Effector memory CD4-positive, alpha-beta T cell (primary cell): ENCODE measurements around the gene DUSP22.

Source experiments
- DNase-seq, 3 donors: peaks; one replicate each; pipeline ENCODE4 v3.0.0-alpha.2; 2020
- H3K27ac ChIP-seq: 2 replicates; pipeline ENCODE4 v1.7.0; 2013; ENCODE audit warnings: mild to moderate bottlenecking, low read length, moderate library complexity; ENCODE audit not compliant: insufficient read depth, poor library complexity, severe bottlenecking
- H3K27me3 ChIP-seq: replicated peaks from 2 replicates; pipeline ENCODE4 v1.7.0; 2013; ENCODE audit warnings: mild to moderate bottlenecking, low read length; ENCODE audit not compliant: insufficient read depth, control insufficient read depth, poor library complexity, severe bottlenecking
- H3K36me3 ChIP-seq: 2 replicates; pipeline ENCODE4 v1.7.0; 2013; ENCODE audit warnings: mild to moderate bottlenecking, low read length, moderate library complexity; ENCODE audit not compliant: control insufficient read depth, insufficient read depth
- H3K4me1 ChIP-seq: 2 replicates; pipeline ENCODE4 v1.7.0; 2013; ENCODE audit warnings: low read length, mild to moderate bottlenecking; ENCODE audit not compliant: control insufficient read depth, insufficient read depth, poor library complexity, severe bottlenecking
- H3K4me3 ChIP-seq: 2 replicates; pipeline ENCODE4 v1.7.0; 2013; ENCODE audit warnings: low read length, low read depth, mild to moderate bottlenecking; ENCODE audit not compliant: insufficient read depth, poor library complexity, severe bottlenecking
- H3K9me3 ChIP-seq: 2 replicates; pipeline ENCODE4 v1.7.0; 2013; ENCODE audit warnings: mild to moderate bottlenecking, low read length, moderate library complexity; ENCODE audit not compliant: control insufficient read depth

DUSP22 gene

GRCh38 chr6:397056-397455, 104.8 kb downstream of the DUSP22 start:
- peaks cover 11% of the 10 kb centered on the region for H3K4me1 ChIP-seq
- H3K4me3 ChIP-seq: no peak overlapping the region
- H3K9me3 ChIP-seq: no peaks in the 10 kb centered on the region
- H3K36me3 ChIP-seq: no peaks in the 10 kb centered on the region
- DNase-seq: no peak
- no peak overlapping the region for H3K27ac ChIP-seq
- H3K27me3 ChIP-seq: no peaks in the 10 kb centered on the region

DNA sequence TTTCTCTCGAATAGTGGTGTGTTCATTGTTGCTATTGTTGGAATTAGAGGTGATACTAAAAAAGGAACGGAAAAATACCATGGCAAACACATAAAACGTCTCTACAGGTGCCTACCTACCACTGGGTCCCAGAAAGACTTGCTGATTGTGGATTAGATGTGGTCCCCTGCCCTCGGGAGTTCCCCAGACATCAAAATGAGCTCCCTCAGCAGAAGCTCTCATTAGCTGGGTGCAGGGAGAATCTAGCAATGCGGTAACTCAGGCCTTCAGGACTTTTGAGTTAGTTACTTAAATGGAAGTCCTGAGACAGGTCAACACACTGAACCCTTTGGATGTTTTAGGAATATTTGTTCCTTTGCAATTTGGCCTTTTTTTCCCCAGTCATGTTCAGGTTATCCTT, 105.3 kb downstream of the DUSP22 start:
- Histone ChIP-seq H3K4me1 (peaks cover 5% of the 10 kb centered on the region), H3K27me3 (no peaks in the 10 kb centered on the region), H3K27ac (no peak overlapping the region), H3K4me3 (no peak overlapping the region), H3K9me3 (no peaks in the 10 kb centered on the region), H3K36me3 (no peaks in the 10 kb centered on the region)
- DNase-seq: no peak

DNA sequence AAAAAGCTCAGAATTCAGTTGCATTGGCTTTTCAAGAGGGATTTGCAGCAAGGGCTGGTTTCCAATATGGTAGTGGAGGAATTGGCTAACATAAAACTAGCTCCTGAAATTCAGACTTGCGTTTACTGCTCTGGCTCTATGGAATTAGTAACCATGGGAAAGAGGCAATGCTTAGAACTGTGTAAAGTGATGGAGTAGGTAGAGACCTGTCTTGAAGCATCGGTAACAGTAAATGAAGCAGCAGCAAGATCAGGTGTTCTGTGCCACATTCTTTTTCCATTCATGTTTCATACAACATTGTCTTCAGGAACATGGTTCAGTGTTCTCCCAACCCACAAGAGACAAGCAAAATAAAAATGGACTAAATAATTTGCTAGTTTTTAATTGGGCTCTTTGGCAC, 105.8 kb downstream of the DUSP22 start:
- H3K36me3 ChIP-seq: no peaks in the 10 kb centered on the region
- H3K27me3 ChIP-seq: no peaks in the 10 kb centered on the region
- H3K4me1 ChIP-seq: peaks cover 4% of the 10 kb centered on the region
- H3K9me3 ChIP-seq: no peaks in the 10 kb centered on the region
- no peak overlapping the region for H3K4me3 ChIP-seq
- DNase-seq: no peak
- H3K27ac ChIP-seq: no peak overlapping the region

DNA sequence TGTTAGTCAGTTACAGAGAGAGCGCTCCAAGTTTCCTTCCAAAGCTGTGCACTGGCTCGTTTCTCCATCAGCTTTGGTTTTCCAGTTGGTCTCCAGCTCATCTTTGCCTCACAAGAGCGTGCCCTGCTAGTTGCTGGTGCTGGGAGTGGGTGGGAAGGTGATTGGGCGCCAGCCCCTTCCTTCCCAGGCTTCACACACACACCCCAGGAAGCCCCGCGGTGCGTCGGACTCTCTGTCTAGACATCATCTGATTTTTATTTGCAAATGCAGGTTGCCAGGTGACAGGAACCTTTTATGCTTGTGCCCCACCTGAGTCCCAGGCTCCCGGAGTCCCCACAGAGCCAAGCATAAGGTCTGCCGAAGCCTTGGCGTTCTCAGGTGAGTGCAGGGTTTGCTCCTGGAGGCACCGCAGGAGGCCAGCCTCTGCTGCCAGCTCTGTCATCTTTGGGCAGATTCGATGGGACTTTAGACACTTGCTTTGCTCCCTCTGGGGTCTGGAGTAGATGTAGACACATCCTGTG, 106.3 kb downstream of the DUSP22 start:
- no peak overlapping the region for H3K4me3 ChIP-seq
- no peaks in the 10 kb centered on the region for H3K36me3 ChIP-seq
- H3K27ac ChIP-seq: no peak overlapping the region
- H3K4me1 ChIP-seq: peaks cover 8% of the 10 kb centered on the region
- H3K9me3 ChIP-seq: no peaks in the 10 kb centered on the region
- H3K27me3 ChIP-seq: no peaks in the 10 kb centered on the region
- DNase-seq: no peak

DNA sequence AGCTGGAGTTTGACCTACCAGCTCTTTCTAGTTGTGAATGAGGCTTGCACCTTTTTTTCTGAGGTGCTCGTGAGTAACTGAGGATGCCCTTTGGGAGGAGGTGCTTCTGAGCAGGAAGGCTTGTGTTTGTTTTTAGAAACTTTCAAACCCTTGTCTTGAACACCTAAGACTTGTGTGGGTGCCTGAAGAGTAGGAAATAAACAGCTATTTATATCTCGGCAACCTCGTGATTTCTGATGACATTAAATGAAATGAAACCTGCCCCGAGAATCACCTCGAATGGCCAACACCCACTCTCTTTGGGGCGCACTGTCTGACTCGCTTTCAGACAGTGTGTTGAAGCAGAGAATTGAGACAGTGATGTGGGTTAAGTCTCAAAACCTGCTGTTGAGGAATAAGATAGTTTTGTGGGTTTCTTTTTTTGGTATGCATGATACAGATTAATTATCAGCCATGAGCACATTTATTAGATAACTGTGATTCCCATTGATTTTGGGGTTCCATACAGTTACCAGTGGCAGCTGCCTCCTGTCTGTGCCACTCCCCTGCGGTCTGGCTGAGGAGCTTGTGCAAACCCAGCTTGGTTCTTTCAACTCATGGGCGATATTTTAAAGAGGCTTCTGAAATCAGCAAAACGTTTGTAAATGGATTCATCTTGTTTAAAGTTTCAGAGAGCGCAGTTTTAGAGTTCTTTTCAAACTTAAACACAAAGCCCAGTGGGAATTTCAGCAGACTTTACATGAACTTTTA, 107.7 kb downstream of the DUSP22 start:
- Histone ChIP-seq H3K9me3 (no peaks in the 10 kb centered on the region), H3K27ac (no peak overlapping the region), H3K36me3 (peaks cover 2% of the 10 kb centered on the region), H3K4me1 (peaks cover 10% of the 10 kb centered on the region), H3K4me3 (no peak overlapping the region), H3K27me3 (no peaks in the 10 kb centered on the region)
- DNase-seq: no peak

DNA sequence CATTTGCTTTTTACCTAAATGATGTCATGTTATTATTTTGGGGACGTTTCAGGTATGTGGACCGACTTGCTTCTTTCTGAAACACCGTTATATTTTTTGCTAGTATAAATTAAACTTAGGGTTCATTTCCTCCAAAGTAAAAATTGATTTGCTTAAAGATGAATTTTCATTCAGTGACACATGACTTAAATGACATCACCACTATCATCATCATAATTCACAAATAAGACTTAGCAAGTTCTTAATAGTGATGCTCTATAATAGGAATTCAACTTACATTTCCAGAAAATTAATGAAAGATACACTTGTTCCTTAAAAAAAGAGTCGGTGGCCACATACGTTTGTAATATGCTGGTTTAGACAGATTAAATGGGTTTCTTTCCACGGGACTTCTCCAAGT, 108.5 kb downstream of the DUSP22 start:
- H3K27ac ChIP-seq: no peak overlapping the region
- peaks cover 10% of the 10 kb centered on the region for H3K4me1 ChIP-seq
- no peak for DNase-seq
- H3K9me3 ChIP-seq: no peaks in the 10 kb centered on the region
- H3K36me3 ChIP-seq: peaks cover 6% of the 10 kb centered on the region
- H3K27me3 ChIP-seq: no peaks in the 10 kb centered on the region
- H3K4me3 ChIP-seq: no peak overlapping the region
